Stimulated activated memory B cell treated with anti-CD40 and anti-IgM and Interleukin-4, amounts not matched to agents 10 μg/mL and 1 μg/mL and 100 μg/mL, for 72 hours (primary cell): ENCODE data around the gene CNTNAP2.
"Not testable (repeated sequence)": the region's sequence is repeated elsewhere in the genome, so short reads cannot be mapped to it uniquely, and the experiment has no call there.

Experiments used
- ATAC-seq: fragments of 150-1000 bp; cut with Tn5 transposase; 2 replicates; pipeline ENCODE4 v1.10.0; 2021
- H3K27ac Mint-ChIP-seq: one replicate; pipeline ENCODE4 v1.8.0; 2022; ENCODE audit warnings: mild to moderate bottlenecking, mixed read lengths
- H3K27me3 Mint-ChIP-seq: one replicate; pipeline ENCODE4 v1.8.0; 2022; ENCODE audit warnings: mixed read lengths
- H3K36me3 Mint-ChIP-seq: one replicate; pipeline ENCODE4 v1.8.0; 2022; ENCODE audit warnings: mixed read lengths
- H3K4me1 Mint-ChIP-seq: one replicate; pipeline ENCODE4 v1.8.0; 2022; ENCODE audit warnings: mixed read lengths
- H3K4me3 Mint-ChIP-seq: one replicate; pipeline ENCODE4 v1.8.0; 2022; ENCODE audit warnings: mild to moderate bottlenecking, moderate library complexity, mixed read lengths
- H3K9me3 Mint-ChIP-seq: one replicate; pipeline ENCODE4 v1.8.0; 2022; ENCODE audit warnings: mixed read lengths

Gene CNTNAP2

DNA sequence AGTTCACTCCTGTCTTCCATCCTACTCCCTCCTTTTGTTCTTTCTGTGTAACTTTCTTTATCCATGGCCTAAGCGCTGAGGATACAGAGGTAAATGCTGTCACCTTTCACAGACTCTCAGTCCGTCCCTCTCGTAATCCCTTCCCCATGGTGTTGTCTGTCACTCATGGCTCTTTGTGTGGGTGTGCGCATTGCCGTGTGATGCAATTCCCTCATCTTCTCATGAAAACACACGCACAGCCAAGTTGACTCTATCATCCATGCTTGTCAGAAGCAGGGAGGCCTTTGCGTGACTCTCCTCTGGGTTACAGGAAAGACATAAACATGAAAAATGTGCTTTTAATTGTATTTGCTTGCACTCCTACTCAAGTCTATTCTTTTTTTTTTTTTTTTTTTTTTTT, 2348.3 kb downstream of the CNTNAP2 start:
- H3K4me1 Mint-ChIP-seq, result peaks cover 8% of the 10 kb centered on the region
- ATAC-seq, result no peak
- no peaks in the 10 kb centered on the region for H3K36me3 Mint-ChIP-seq
- H3K4me3 Mint-ChIP-seq, result no peak overlapping the region
- H3K27ac Mint-ChIP-seq, result no peak overlapping the region
- H3K9me3 Mint-ChIP-seq, result peaks cover 10% of the 10 kb centered on the region
- H3K27me3 Mint-ChIP-seq, result no peaks in the 10 kb centered on the region

DNA sequence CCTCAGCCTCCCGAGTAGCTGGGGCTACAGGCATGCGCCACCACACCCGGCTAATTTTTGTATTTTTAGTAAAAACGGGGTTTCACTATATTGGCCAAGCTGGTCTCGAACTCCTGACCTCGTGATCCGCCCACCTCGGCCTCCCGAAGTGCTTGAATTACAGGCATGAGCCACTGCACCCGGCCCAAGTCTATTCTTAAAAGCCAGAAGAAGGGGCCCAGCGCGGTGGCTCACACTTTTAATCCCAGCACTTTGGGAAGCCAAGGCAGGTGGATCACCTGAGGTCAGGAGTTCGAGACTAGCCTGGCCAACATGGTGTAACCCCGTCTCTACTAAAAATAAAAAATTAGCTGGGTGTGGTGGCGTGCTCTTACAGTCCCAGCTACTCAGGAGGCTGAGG, 2348.8 kb downstream of the CNTNAP2 start:
- ATAC-seq, H3K4me3 Mint-ChIP-seq, H3K27me3 Mint-ChIP-seq, H3K27ac Mint-ChIP-seq, H3K4me1 Mint-ChIP-seq, H3K36me3 Mint-ChIP-seq: not testable (repeated sequence)
- H3K9me3 Mint-ChIP-seq, result peaks cover 10% of the 10 kb centered on the region

DNA sequence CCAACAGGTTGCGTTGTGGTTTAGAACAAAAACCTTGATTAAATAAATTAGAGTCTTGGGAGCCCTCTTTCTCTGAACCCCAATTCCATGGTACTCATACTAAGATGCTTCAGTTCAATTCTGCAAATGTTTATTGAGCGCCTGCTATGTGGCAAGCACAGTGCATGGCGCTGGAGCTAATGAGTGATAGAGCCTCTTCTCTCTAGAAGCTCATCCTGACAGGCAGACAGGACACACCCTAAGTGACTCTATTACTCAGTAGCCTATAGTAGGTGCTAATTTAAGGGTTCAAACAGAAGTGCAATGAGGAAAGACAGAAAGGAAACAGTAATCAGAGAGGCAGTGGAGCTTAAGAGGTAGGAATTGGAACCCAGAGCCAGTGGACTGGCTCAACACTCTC, 2349.5 kb downstream of the CNTNAP2 start:
- ATAC-seq, result no peak
- H3K4me1 Mint-ChIP-seq, result peaks cover 8% of the 10 kb centered on the region
- peaks cover 2% of the 10 kb centered on the region for H3K27me3 Mint-ChIP-seq
- no peaks in the 10 kb centered on the region for H3K36me3 Mint-ChIP-seq
- no peak overlapping the region for H3K4me3 Mint-ChIP-seq
- peaks cover 10% of the 10 kb centered on the region for H3K9me3 Mint-ChIP-seq
- no peak overlapping the region for H3K27ac Mint-ChIP-seq

DNA sequence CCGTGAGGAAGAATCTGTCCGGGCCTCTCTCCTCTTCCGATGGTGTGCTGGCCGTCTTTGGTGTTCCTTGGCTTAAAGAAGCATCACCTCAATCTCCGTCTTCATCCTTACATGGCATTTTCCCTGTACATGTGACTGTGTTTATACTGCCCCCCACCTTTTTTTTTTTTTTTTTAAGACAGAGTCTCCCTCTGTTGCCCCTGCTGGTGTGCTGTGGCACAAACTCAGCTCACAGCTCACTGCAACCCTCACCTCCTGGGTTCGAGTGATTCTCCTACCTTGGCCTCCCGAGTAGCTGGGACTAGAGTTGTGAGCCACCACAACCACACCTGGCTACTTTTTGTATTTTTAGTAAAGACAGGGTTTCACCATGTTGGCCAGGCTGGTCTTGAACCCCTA, 2352.1 kb downstream of the CNTNAP2 start:
- Mint-ChIP-seq H3K36me3 (no peaks in the 10 kb centered on the region), H3K27ac (no peak overlapping the region)

More for the DNA sequence above, 2352.1 kb downstream of the CNTNAP2 start:
- Mint-ChIP-seq H3K27me3 (peaks cover 16% of the 10 kb centered on the region), H3K4me3 (no peak overlapping the region), H3K9me3 (no peaks in the 10 kb centered on the region), H3K4me1 (peaks cover under 1% of the 10 kb centered on the region)
- no peak for ATAC-seq
